ENCODE results near the gene NOB1.
"Not testable (repeated sequence)": the region's sequence is repeated elsewhere in the genome, so short reads cannot be mapped to it uniquely, and the experiment has no call there.

The NOB1 gene

GRCh38 chr16:69757375-69757774 lies 2.6 kb upstream of the NOB1 start:
- not testable (repeated sequence) for DNase-seq

DNA sequence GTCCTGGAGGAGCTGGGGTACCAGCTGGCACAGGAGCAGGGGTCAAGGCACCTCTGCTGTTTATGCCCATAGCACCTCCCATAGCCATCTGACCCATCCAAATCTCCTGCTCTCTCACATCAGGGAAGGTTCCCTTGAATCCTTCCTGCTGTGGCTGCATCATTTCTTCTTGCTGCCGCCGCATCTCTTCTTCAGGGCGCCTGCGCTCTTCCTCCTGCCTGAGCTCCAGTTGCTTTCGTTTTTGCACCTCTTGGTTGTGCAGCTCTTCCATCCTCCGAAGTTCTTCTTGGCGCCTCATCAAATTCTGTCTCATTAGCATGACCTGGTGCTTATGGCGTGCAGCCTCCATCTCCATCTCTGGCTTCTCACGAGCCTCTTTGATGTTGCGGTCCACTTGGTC lies 2.0 kb upstream of the NOB1 start:
- no peak for DNase-seq

- no peak for DNase-seq
These were observed 620 bp downstream of the NOB1 start for GRCh38 chr16:69754143-69754468.

GRCh38 chr16:69748694-69749345 lies 5.9 kb downstream of the NOB1 start:
- no peak for DNase-seq

DNA sequence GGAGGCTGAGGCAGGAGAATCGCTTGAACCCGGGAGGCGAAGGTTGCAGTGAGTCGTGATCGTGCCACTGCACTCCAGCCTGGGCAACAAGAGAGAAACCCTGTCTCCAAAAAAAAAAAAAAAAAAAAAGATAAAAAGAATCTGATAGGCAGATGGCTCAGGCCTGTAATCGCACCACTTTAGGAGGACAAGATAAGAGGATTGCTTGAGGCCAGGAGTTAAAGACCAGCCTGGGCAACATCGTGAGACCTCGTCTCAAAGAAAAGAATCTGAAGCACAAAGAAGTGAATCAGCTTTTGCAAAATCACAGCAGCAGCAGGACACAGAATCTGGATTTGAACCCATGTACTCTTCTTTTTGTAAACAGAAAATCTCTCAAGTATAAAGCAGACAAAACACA lies 7.6 kb downstream of the NOB1 start:
- DNase-seq: no peak

- DNase-seq: no peak
These were observed 8.8 kb downstream of the NOB1 start for GRCh38 chr16:69745959-69746358.

DNA sequence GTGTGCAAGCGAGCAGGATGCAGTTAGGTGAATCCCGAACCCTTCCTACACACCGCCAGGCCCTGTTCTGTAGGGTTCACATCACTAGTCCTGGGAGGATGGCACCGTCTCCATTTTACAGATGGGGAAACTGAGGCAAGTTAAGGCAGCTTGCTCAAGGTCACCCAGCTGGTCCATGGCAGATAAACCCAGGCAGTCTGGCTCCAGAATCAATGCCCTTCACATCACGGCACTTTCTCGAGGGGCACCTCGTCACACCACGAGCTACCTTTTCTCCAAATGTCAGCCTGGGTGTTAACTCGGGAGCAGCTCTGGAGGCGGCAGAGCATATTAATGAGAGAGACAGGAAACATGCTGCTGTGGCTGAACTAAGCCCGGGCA lies 9.5 kb downstream of the NOB1 start:
- DNase-seq: no peak

DNA sequence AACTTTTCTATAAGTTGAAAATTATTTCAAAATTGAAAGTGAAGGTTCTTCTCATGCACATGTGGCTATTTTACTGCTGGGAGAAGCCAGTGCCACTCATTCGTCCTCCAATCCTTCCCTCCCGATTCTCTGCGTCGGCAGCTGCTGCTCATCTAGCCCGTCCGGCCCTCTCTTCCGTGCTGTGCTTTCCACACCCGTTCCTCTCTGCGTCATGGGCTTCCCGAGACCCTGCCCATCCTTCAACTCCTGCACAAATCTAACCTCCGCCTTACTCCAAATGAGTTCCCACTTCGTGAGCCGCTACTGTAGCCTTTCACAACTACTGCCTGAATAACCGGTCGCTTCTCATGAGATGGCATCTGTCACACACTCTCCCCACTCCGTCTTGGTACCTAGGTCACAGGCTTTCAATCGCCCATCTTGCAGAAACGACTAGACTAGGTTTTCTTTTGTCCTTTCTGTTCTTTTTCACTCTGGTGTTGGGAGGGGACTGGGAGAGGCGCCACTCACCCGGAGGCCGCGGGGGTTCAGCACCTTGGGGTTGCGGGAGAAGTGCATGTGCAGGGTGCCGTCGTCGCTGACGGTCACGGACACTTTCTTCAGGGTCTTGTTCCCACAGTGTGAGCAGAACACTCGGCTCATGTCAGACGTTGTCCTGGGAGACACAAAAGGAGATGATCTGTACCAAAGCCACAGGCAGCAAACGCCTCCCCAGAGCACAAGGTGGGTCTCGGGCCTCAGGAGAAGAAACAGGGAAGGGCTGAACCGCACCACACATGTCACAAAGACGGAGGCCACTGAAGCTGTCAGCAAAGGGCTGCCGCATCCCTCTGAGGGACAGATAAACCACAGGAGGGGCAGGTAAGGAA lies 10.1 kb downstream of the NOB1 start:
- no peak for DNase-seq

GRCh38 chr16:69741951-69742904 lies 12.5 kb downstream of the NOB1 start:
- DNase-seq: no peak

GRCh38 chr16:69741519-69741918 lies 13.2 kb downstream of the NOB1 start:
- DNase-seq: no peak

DNA sequence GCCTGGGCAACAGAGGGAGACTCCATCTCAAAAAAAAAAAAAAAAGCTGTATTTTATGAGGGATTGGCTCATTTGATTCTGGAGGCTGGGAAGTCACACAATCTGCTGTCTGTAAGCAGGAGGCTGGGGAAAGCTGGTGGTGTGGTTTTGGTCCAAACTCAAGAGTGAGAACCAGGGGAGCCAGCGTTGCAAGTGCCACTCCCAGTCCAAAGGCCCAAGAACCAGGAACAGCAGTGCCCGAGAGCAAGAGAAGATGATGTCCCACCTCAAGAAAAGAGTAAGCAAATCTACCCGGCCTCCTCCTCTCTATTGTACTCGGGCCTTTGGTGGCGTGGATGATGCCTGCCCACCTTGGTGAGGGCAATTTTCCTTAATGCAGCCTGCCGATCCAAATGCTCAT lies 22.6 kb downstream of the NOB1 start:
- no peak for DNase-seq

DNA sequence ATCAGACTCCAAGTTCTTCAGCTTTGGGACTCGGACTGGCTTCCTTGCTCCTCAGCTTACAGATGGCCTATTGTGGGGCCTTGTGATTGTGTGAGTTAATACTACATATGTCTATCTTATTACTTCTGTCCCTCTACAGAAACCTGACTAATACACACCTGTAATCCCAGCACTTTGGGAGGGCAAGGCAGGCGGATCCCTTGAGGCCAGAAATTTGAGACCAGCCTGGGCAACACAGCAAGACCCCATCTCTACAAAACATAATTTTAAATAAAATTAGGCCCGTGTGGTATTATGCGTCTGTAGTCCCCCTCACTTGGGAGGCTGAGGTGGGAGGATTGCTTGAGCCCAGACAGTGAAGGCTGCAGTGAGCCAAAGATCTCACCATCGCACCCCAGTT lies 23.4 kb downstream of the NOB1 start:
- not testable (repeated sequence) for DNase-seq

GRCh38 chr16:69729030-69729429 lies 25.7 kb downstream of the NOB1 start:
- DNase-seq: not testable (repeated sequence)

- no peak for DNase-seq
These were observed 26.8 kb downstream of the NOB1 start for GRCh38 chr16:69727916-69728270.

DNA sequence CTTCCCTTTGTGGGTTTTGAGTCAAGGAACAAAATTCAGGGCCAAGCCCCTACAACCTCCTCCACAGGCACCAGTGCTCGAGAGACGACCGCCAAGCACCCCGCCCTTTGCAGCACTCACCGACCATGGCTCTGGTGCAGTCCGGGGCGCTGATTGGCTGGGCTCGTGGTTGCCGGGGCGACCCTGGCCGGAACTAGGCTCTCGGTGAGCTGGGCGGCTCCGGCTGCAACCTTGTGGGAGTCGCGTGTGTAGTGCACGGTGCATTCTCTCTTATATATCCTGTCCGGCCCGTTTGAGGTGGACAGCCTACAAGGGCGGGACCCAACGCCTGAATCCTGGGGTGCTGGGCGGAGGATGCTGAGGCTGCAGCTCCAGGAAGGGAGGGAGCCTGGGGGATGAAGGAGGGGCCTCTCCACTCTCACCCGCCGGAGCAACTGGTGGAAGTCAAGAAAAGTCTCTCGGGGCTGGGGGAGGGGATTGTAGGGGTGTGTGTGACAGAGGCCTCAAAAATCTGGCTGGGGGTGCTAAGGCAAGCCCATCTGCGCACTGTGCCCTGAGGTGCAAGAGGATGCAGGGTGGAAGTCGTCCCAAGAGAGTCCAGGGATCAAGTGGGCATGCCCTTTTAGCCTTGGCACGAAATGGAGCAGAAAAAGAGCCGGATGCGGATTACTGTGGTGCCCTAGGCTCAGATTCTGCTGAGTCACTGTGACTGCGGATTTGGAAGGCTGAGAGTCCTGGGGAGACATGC lies 28.2 kb downstream of the NOB1 start, which contains the start of gene NQO1:
TSS of gene NQO1 (minus strand) at position 248 of the 748 bp plus-strand sequence. CDS start at position 127, 121 bp downstream.
- DNase-seq: peak; percentile 86

- DNase-seq: no peak
These were observed 29.0 kb downstream of the NOB1 start for GRCh38 chr16:69725480-69726312.

DNA sequence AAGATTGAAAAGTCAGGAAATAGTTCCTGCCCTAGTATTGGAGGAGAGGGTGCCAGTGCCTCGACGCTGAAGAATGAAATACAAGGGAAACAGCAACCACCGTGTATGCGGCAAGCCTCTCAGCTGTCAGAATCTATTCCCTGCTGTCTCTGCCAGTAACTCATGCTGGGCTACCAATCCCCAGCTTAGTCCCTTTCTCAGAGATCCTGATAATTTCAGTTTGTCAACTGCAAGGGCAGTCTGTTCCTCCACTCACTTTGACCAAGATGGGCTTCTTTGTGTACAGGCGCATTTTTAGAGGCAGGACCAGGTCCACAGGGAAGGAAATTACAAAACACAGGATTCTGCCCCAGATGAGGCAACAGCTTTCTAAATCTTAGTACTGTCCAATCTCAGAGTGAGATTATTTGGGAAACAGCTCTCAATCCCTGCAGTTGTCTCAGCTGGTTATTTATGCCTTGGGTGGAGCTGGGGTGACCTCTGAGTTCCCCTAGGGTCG lies 29.7 kb downstream of the NOB1 start:
- DNase-seq: no peak

GRCh38 chr16:69724414-69724873 lies 30.3 kb downstream of the NOB1 start:
- no peak for DNase-seq

- no peak for DNase-seq
These were observed 33.2 kb downstream of the NOB1 start for GRCh38 chr16:69721441-69721957.

DNA sequence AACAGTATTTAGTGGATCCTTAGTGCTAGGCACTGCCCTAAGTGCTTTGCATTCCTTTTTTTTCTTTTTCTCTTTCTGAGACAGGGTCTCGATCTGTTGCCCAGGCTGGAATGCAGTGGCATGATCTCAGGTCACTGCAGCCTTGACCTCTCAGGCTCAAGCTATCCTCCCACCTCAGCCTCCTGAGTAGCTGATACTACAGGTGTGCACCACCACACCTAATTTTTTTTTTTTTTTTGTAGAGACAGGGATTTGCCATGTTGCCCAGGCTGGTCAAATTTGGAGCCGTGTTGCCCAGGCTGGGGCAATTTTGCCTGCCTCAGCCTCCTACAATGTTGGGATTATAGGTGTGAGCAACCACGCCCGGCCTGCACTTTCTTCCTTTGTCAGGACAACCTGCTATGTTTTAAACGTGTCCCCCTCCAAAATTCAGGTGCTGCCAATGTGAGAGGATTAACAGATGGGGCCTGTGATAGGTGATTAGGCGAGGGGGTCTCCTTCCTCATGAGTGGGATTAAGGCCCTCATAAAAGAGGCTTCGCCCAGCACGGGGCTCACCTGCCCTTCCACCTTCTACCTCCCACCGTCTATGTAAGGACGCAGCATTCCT lies 33.8 kb downstream of the NOB1 start:
- no peak for DNase-seq

Data from MV-4-11 (cell line).